Upper lobe of left lung (tissue), 6 donors: Measurements from ENCODE around the gene CBLL2. TPM values are rescaled to one million over a fixed set of nuclear protein-coding genes. Genes with fewer than 3 reads are reported as not detected.

Experiments used
- ATAC-seq, 2 donors: fragments of 200-7000 bp; cut with Tn5 transposase; one replicate each; pipeline ENCODE4 v1.9.1; 2022; ENCODE audit warnings: mild to moderate bottlenecking in 2 of 2, moderate library complexity in 2 of 2; ENCODE audit not compliant: low FRiP score in 2 of 2
- DNase-seq, 2 donors: peaks; one replicate each; pipeline ENCODE4 v3.0.0-alpha.2; 2019 to 2020
- H3K27ac ChIP-seq, 4 donors: fragments of 200-600 bp; sonication (generic); one replicate each; pipeline ENCODE4 v1.5.1; 2016 to 2019
- H3K27me3 ChIP-seq, 4 donors: fragments of 200-600 bp; sonication (generic); one replicate each; pipeline ENCODE4 v1.5.1; 2017 to 2019
- H3K36me3 ChIP-seq, 4 donors: fragments of 200-600 bp; sonication (generic); one replicate each; pipeline ENCODE4 v1.5.1; 2016 to 2019
- H3K4me1 ChIP-seq, 4 donors: fragments of 200-600 bp; sonication (generic); one replicate each; pipeline ENCODE4 v1.5.1; 2018 to 2019
- H3K4me3 ChIP-seq, 4 donors: fragments of 200-600 bp; sonication (generic); one replicate each; pipeline ENCODE4 v1.5.1; 2017 to 2019; ENCODE audit warnings: mild to moderate bottlenecking in 2 of 4, moderate library complexity in 1 of 4
- H3K9me3 ChIP-seq, 4 donors: fragments of 200-600 bp; sonication (generic); one replicate each; pipeline ENCODE4 v1.5.1; 2018 to 2019
- EP300 ChIP-seq, 4 donors: sonication (generic); formaldehyde crosslinking; IDR thresholded peaks; one replicate each; pipeline ENCODE4 v1.5.1; 2017; ENCODE audit warnings: antibody characterized with exemption in 4 of 4, control low read depth in 2 of 4
- POLR2A ChIP-seq, 4 donors: fragments of 450-650 bp; IDR thresholded peaks; one replicate each; pipeline ENCODE4 v1.5.1; 2016 to 2017; ENCODE audit warnings: antibody characterized with exemption in 4 of 4, mild to moderate bottlenecking in 2 of 4
- POLR2AphosphoS5 ChIP-seq, 2 donors: sonication (generic); formaldehyde crosslinking; IDR thresholded peaks; one replicate each; pipeline ENCODE4 v1.5.1; 2017; ENCODE audit warnings: antibody characterized with exemption in 2 of 2
- WGBS, 2 donors: methylation state at CpG; one replicate each; pipeline ENCODE4 v1.1.5; 2017 to 2018; 5-methylcytosine and 5-hydroxymethylcytosine counted together
- total RNA-seq, 6 donors: library from RNA; depleted of rRNA in 4 of 6; stranded (reverse); fragments of >200 nt in 4 of 6; gene quantifications; one replicate each; pipeline versions ENCODE4 v1.1.0 to v1.2.1, GENCODE V29; 2016 to 2021
- TF ChIP-seq, protein P1 (sequence below), 6 experiments: fragments of 450-650 bp in 4 of 6; fragments of 200-600 bp in 2 of 6; sonication (generic) in 2 of 6; IDR thresholded peaks; one replicate each; pipeline ENCODE4 v1.5.1; 2016 to 2019; ENCODE audit warnings: antibody characterized with exemption in 6 of 6
- donor health status: DM: no; HTN: no; CAD: no; lungs with moderate emphysema.
- donor health status: DM: no; HTN: yes; CAD: no; lungs with severe emphysema.

CBLL2 gene
- total RNA-seq, 6 donors from 2014 or later = not detected

GRCh38 chrX:22314211-22314610, 41.5 kb downstream of the CBLL2 start:
- ATAC-seq (no peak), DNase-seq (no peak)
- no peaks in the 10 kb centered on the region for H3K4me1 ChIP-seq
- no peak overlapping the region for H3K27ac ChIP-seq
- WGBS, 2 donors = 70 to 71% methylated on average over 5 of the region's 5 CpGs
- TF ChIP-seq POLR2AphosphoS5 (IDR thresholded peaks at IDR 0.05) (no peak), EP300 (IDR thresholded peaks at IDR 0.05) (no peak), POLR2A (IDR thresholded peaks at IDR 0.05) (no peak)
- TF ChIP-seq, protein P1, sequence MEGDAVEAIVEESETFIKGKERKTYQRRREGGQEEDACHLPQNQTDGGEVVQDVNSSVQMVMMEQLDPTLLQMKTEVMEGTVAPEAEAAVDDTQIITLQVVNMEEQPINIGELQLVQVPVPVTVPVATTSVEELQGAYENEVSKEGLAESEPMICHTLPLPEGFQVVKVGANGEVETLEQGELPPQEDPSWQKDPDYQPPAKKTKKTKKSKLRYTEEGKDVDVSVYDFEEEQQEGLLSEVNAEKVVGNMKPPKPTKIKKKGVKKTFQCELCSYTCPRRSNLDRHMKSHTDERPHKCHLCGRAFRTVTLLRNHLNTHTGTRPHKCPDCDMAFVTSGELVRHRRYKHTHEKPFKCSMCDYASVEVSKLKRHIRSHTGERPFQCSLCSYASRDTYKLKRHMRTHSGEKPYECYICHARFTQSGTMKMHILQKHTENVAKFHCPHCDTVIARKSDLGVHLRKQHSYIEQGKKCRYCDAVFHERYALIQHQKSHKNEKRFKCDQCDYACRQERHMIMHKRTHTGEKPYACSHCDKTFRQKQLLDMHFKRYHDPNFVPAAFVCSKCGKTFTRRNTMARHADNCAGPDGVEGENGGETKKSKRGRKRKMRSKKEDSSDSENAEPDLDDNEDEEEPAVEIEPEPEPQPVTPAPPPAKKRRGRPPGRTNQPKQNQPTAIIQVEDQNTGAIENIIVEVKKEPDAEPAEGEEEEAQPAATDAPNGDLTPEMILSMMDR (IDR thresholded peaks at IDR 0.05) = no peak
- no peaks in the 10 kb centered on the region for H3K9me3 ChIP-seq
- H3K27me3 ChIP-seq = no peaks in the 10 kb centered on the region
- H3K36me3 ChIP-seq = no peaks in the 10 kb centered on the region
- H3K4me3 ChIP-seq = no peak overlapping the region

- Histone ChIP-seq H3K36me3 (no peaks in the 10 kb centered on the region), H3K9me3 (no peaks in the 10 kb centered on the region), H3K27me3 (no peaks in the 10 kb centered on the region), H3K4me3 (no peak overlapping the region), H3K27ac (no peak overlapping the region), H3K4me1 (no peaks in the 10 kb centered on the region)
- WGBS, 2 donors = 37 to 38% methylated on average over 2 of the region's 2 CpGs
- TF ChIP-seq POLR2AphosphoS5 (IDR thresholded peaks at IDR 0.05) = no peak
- TF ChIP-seq, protein P1 (IDR thresholded peaks at IDR 0.05) = no peak
- no peak for TF ChIP-seq POLR2A (IDR thresholded peaks at IDR 0.05)
- no peak for TF ChIP-seq EP300 (IDR thresholded peaks at IDR 0.05)
- DNase-seq = no peak
- ATAC-seq = no peak
Observed at GRCh38 chrX:22314692-22315091, 42.0 kb downstream of the CBLL2 start.

DNA sequence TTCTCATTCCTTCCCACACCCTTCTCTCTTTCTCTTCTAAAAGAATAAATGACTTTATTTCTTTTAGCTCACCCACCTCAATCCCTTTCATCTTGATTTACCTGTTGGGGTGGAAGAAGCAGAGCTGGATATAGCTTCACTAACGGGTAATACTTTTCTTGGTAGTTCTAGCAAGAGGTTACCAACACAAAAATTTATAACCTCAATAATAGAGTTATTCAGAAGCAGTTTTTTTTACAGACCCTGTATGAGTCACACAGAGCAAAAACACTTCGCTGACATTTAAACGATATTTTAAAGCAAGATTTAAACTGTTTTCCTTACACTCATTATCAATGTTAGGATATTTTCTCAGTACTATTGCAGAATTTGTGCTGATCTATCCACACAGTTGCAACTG, 42.4 kb downstream of the CBLL2 start:
- H3K4me1 ChIP-seq = no peaks in the 10 kb centered on the region
- 75 to 80% methylated on average over 3 of the region's 3 CpGs for WGBS, 2 donors
- TF ChIP-seq EP300 (IDR thresholded peaks at IDR 0.05) (no peak), POLR2A (IDR thresholded peaks at IDR 0.05) (no peak), POLR2AphosphoS5 (IDR thresholded peaks at IDR 0.05) (no peak)
- TF ChIP-seq, protein P1 (IDR thresholded peaks at IDR 0.05) = no peak
- H3K27ac ChIP-seq = no peak overlapping the region
- no peaks in the 10 kb centered on the region for H3K9me3 ChIP-seq
- ATAC-seq (no peak), DNase-seq (no peak)
- H3K27me3 ChIP-seq = no peaks in the 10 kb centered on the region
- no peak overlapping the region for H3K4me3 ChIP-seq
- H3K36me3 ChIP-seq = no peaks in the 10 kb centered on the region

DNA sequence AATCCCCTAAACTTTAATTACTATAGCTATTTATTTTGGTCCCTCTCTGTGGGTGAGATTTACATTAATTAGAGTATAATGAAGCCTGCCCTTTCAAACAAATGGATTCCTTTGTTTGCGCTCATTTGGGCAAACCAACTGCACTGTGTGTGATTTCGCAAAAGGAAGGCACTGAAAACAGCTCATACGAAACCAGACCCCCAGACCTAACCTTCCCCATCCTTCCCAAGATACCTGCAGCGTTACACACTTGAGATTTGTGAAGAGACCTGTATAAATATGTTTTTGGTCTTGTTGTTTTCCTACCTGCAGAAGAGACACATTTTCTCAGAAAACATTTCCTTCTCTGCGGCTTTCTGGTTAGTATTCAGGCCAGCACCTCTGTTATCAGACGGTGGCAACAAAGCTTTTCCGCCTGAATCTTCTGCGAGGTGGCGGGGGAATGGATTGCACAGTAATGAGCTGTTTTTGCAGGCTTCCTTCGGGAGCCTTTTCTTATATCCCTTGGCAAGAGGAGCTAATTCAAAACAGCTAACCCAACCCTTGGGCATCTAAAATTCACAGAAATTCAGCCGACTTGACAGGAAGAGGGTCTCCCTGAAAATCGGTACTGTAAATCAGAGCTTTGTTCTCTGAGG, 47.6 kb downstream of the CBLL2 start:
- Histone ChIP-seq H3K27me3 (no peaks in the 10 kb centered on the region), H3K4me1 (no peaks in the 10 kb centered on the region), H3K27ac (no peak overlapping the region), H3K9me3 (no peaks in the 10 kb centered on the region), H3K4me3 (no peak overlapping the region), H3K36me3 (no peaks in the 10 kb centered on the region)
- 65 to 69% methylated on average over 12 of the region's 12 CpGs for WGBS, 2 donors
- DNase-seq (no peak), ATAC-seq (no peak)
- TF ChIP-seq POLR2A (IDR thresholded peaks at IDR 0.05) (no peak), POLR2AphosphoS5 (IDR thresholded peaks at IDR 0.05) (no peak), EP300 (IDR thresholded peaks at IDR 0.05) (no peak)
- TF ChIP-seq, protein P1 (IDR thresholded peaks at IDR 0.05) = no peak

GRCh38 chrX:22323541-22323940, 50.8 kb downstream of the CBLL2 start:
- Histone ChIP-seq H3K4me1 (no peaks in the 10 kb centered on the region), H3K4me3 (no peak overlapping the region), H3K36me3 (no peaks in the 10 kb centered on the region), H3K27ac (no peak overlapping the region), H3K27me3 (no peaks in the 10 kb centered on the region), H3K9me3 (no peaks in the 10 kb centered on the region)
- DNase-seq (no peak), ATAC-seq (no peak)
- TF ChIP-seq EP300 (IDR thresholded peaks at IDR 0.05) = no peak
- TF ChIP-seq POLR2A (IDR thresholded peaks at IDR 0.05) = no peak
- TF ChIP-seq POLR2AphosphoS5 (IDR thresholded peaks at IDR 0.05) = no peak
- TF ChIP-seq, protein P1 (IDR thresholded peaks at IDR 0.05) = no peak
- 53 to 62% methylated on average over 5 of the region's 5 CpGs for WGBS, 2 donors
